Vagina (tissue), 2 donors: ENCODE measurements around the gene MSN. TPM values are rescaled to one million over a fixed set of nuclear protein-coding genes. Genes with fewer than 3 reads are reported as not detected.
"Not testable (repeated sequence)": the region's sequence is repeated elsewhere in the genome, so short reads cannot be mapped to it uniquely, and the experiment has no call there.

Experiments used
- DNase-seq, 2 donors: peaks; one replicate each; pipeline ENCODE4 v3.0.0-alpha.2; 2017; ENCODE audit errors: extremely low spot score in 2 of 2
- H3K27ac ChIP-seq: fragments of 200-600 bp; sonication (generic); one replicate; pipeline ENCODE4 v1.5.1; 2019
- H3K27me3 ChIP-seq: fragments of 200-600 bp; sonication (generic); one replicate; pipeline ENCODE4 v1.5.1; 2019
- H3K36me3 ChIP-seq, 2 donors: fragments of 200-600 bp; sonication (generic); one replicate each; pipeline ENCODE4 v1.5.1; 2017 to 2019
- H3K4me1 ChIP-seq: fragments of 200-600 bp; sonication (generic); one replicate; pipeline ENCODE4 v1.5.1; 2019
- H3K4me3 ChIP-seq, 2 donors: fragments of 200-600 bp; sonication (generic); 1 replicate in 1 of 2; 2 replicates in 1 of 2; pipeline ENCODE4 v1.5.1; 2016 to 2019
- H3K9me3 ChIP-seq: fragments of 200-600 bp; sonication (generic); one replicate; pipeline ENCODE4 v1.5.1; 2019
- POLR2A ChIP-seq, 2 donors: fragments of 450-650 bp; IDR thresholded peaks; one replicate each; pipeline ENCODE4 v1.6.1; 2017; ENCODE audit warnings: antibody characterized with exemption in 2 of 2, mild to moderate bottlenecking in 2 of 2, moderate library complexity in 2 of 2
- POLR2AphosphoS5 ChIP-seq, 2 donors: sonication (generic); formaldehyde crosslinking; IDR thresholded peaks; one replicate each; pipeline ENCODE4 v1.9.0; 2017; ENCODE audit warnings: antibody characterized with exemption in 2 of 2, mild to moderate bottlenecking in 2 of 2, low read depth in 1 of 2; ENCODE audit not compliant: insufficient read depth in 1 of 2
- intact Hi-C: fragments of 100-400 bp; cut with DNase I; formaldehyde crosslinking; loops from one replicate; pipeline ENCODE4 v1.15.1; 2023
- total RNA-seq: library from RNA; depleted of rRNA; stranded (reverse); fragments of >200 nt; gene quantifications from one replicate; pipeline ENCODE4 v1.2.3, GENCODE V29; 2016
- TF ChIP-seq, protein P1 (sequence below), 3 experiments: fragments of 450-650 bp in 2 of 3; fragments of 200-600 bp in 1 of 3; sonication (generic) in 1 of 3; IDR thresholded peaks; one replicate each; pipeline ENCODE4 v1.5.1; 2017 to 2019; ENCODE audit warnings: antibody characterized with exemption in 3 of 3, mild to moderate bottlenecking in 2 of 3, moderate library complexity in 2 of 3

MSN gene
- total RNA-seq, 1 donor from 2014 or later: 192 TPM

DNA sequence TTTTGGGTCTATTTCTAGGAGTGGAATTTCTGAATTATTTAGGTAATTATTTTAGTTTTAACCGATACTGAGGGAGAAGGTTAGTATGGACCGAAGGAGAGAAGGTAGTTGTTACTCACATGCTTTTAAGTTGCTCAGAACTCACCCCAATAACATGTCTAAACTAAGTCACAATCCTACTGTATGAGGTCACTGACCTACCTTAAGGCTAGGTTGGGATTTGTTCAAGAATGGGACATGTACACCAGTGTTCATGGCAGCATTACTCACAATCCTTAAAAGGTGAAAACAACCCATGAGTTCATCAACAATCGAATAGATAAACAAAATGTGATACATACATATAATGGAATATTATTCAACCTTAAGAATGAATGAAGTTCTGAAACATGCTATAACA lies 90.5 kb downstream of the MSN start:
- Histone ChIP-seq H3K4me3 (no peak overlapping the region), H3K36me3 (no peaks in the 10 kb centered on the region), H3K9me3 (no peaks in the 10 kb centered on the region), H3K27me3 (no peaks in the 10 kb centered on the region), H3K27ac (no peak overlapping the region), H3K4me1 (no peaks in the 10 kb centered on the region)
- DNase-seq: no peak
- intact Hi-C loops: no loop called here
- TF ChIP-seq, protein P1, sequence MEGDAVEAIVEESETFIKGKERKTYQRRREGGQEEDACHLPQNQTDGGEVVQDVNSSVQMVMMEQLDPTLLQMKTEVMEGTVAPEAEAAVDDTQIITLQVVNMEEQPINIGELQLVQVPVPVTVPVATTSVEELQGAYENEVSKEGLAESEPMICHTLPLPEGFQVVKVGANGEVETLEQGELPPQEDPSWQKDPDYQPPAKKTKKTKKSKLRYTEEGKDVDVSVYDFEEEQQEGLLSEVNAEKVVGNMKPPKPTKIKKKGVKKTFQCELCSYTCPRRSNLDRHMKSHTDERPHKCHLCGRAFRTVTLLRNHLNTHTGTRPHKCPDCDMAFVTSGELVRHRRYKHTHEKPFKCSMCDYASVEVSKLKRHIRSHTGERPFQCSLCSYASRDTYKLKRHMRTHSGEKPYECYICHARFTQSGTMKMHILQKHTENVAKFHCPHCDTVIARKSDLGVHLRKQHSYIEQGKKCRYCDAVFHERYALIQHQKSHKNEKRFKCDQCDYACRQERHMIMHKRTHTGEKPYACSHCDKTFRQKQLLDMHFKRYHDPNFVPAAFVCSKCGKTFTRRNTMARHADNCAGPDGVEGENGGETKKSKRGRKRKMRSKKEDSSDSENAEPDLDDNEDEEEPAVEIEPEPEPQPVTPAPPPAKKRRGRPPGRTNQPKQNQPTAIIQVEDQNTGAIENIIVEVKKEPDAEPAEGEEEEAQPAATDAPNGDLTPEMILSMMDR (IDR thresholded peaks at IDR 0.05): no peak
- TF ChIP-seq POLR2AphosphoS5 (IDR thresholded peaks at IDR 0.05; ENCODE audit: insufficient read depth in 1 of 2, low read depth in 1 of 2): peak in 1 of 2 donors; percentile 18

DNA sequence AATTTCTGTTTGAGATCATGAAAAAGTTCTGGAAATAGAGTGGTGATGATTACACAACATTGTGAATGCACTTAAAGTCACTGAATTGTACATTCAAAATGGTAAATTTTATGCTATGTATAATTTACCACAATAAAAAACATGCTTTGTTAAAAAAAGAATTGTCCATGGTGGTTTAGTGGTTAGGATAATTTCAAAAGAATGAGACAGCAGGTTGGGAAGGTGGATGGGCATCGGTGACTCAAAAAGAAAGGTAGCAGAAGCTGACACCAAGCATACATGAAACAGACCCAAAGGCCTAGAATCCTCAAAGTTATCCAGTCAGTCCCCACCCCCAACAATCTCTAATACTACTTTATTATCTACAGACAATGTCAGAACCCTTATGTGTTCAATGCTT lies 91.1 kb downstream of the MSN start:
- no peaks in the 10 kb centered on the region for H3K4me1 ChIP-seq
- TF ChIP-seq POLR2A (IDR thresholded peaks at IDR 0.05): no peak
- TF ChIP-seq, protein P1 (IDR thresholded peaks at IDR 0.05): no peak
- no peak for TF ChIP-seq POLR2AphosphoS5 (IDR thresholded peaks at IDR 0.05; ENCODE audit: insufficient read depth in 1 of 2, low read depth in 1 of 2)
- no peak overlapping the region for H3K4me3 ChIP-seq
- no peak for DNase-seq
- no peak overlapping the region for H3K27ac ChIP-seq
- intact Hi-C loops: no loop called here
- H3K36me3 ChIP-seq: no peaks in the 10 kb centered on the region
- no peaks in the 10 kb centered on the region for H3K27me3 ChIP-seq
- no peaks in the 10 kb centered on the region for H3K9me3 ChIP-seq

DNA sequence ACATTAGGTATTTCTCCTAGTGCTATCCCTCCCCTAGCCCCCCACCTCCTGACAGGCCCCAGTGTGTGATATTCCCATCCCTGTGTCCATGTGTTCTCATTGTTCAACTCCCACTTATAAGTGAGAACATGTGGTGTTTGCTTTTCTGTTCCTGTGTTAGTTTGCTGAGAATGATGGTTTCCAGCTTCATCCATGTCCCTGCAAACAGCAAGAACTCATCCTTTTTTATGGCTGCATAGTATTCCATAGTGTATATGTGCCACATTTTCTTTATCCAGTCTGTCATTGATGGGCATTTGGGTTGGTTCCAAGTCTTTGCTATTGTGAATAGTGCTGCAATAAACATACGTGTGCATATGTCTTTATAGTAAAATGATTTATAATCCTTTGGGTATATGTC lies 92.1 kb downstream of the MSN start:
- DNase-seq, H3K9me3 ChIP-seq, H3K36me3 ChIP-seq, H3K27ac ChIP-seq, H3K27me3 ChIP-seq, intact Hi-C loops, H3K4me1 ChIP-seq, H3K4me3 ChIP-seq: not testable (repeated sequence)

DNA sequence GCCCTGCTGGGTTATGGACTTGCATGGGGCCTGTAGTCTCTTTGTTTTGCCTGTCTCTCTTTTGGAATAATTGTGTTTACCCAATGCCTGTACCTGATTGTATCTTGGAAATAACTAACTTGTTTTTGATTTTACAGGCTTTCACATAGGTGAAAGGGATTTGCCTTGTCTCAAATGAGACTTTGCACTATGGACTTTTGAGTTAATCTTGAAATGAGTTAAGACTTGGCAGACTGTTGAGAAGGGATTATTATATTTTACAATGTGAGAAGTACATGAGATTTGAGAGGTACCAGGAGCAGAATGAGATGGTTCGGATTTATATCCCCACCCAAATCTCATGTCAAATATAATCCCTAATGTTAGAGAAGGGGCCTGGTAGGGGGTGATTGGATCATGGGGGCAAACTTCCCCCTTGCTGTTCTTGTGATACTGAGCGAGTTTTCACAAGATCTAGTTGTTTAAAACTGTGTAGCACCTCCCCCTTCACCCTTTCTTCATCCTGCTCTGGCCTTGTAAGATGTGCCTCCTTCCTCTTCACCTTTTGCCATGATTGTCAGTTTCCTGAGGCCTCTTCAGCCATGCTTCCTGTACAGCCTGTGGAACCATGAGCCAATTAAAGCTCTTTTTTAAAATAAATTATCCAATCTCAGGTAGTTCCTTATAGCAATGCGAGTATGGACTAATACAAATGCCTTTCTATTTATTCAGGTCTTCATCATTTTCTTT lies 102.3 kb downstream of the MSN start:
- intact Hi-C loops: no loop called here
- DNase-seq: no peak
- Histone ChIP-seq H3K4me1 (no peaks in the 10 kb centered on the region), H3K9me3 (no peaks in the 10 kb centered on the region), H3K36me3 (no peaks in the 10 kb centered on the region), H3K4me3 (no peak overlapping the region), H3K27ac (no peak overlapping the region), H3K27me3 (no peaks in the 10 kb centered on the region)
- no peak for TF ChIP-seq POLR2A (IDR thresholded peaks at IDR 0.05)
- no peak for TF ChIP-seq POLR2AphosphoS5 (IDR thresholded peaks at IDR 0.05; ENCODE audit: insufficient read depth in 1 of 2, low read depth in 1 of 2)
- TF ChIP-seq, protein P1 (IDR thresholded peaks at IDR 0.05): no peak

DNA sequence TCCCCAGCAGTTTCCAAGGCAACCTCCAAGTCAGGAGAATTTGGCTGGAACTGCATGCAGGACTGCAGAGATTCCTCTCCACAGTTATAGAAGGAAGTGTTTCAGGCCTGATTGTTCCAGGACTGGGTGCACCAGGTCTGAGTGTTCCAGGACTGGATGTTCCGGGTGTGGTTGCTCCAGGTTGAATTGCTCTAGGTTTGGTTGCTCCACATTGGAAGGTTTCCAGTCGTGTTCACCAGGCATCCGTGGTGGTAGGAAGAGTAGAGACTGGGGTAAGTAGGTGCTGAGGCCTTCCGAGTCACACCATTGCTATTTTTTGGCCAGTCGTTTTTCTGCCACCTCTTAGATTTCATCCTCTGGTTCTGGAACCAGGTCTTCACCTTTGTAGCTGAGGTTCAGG lies 105.4 kb downstream of the MSN start:
- Histone ChIP-seq H3K9me3 (no peaks in the 10 kb centered on the region), H3K27me3 (no peaks in the 10 kb centered on the region), H3K36me3 (no peaks in the 10 kb centered on the region), H3K4me1 (no peaks in the 10 kb centered on the region), H3K27ac (no peak overlapping the region), H3K4me3 (no peak overlapping the region)
- intact Hi-C loops: no loop called here
- DNase-seq: no peak
- no peak for TF ChIP-seq POLR2A (IDR thresholded peaks at IDR 0.05)
- TF ChIP-seq, protein P1 (IDR thresholded peaks at IDR 0.05): no peak
- no peak for TF ChIP-seq POLR2AphosphoS5 (IDR thresholded peaks at IDR 0.05; ENCODE audit: insufficient read depth in 1 of 2, low read depth in 1 of 2)
